Keratinocyte (primary cell): ENCODE results near the gene RGS7BP.

ENCODE experiments used
- CTCF ChIP-seq, 3 experiments: IDR thresholded peaks in 1 of 3; conservative IDR thresholded peaks in 1 of 3; optimal IDR thresholded peaks in 1 of 3; 2 replicates in 2 of 3; 3 replicates in 1 of 3; pipeline versions ENCODE3 to v1.5.1; 2011; ENCODE audit warnings: low read length in 3 of 3, mild to moderate bottlenecking in 3 of 3, moderate library complexity in 2 of 3, control low read depth in 1 of 3, inconsistent platforms in 1 of 3; ENCODE audit not compliant: insufficient read depth in 2 of 3; ENCODE audit errors: extremely low read depth in 1 of 3
- EZH2 ChIP-seq: IDR thresholded peaks from one replicate; pipeline ENCODE4 v1.6.1; 2012; ENCODE audit warnings: inconsistent platforms, mild to moderate bottlenecking, low read length, moderate library complexity

DNA sequence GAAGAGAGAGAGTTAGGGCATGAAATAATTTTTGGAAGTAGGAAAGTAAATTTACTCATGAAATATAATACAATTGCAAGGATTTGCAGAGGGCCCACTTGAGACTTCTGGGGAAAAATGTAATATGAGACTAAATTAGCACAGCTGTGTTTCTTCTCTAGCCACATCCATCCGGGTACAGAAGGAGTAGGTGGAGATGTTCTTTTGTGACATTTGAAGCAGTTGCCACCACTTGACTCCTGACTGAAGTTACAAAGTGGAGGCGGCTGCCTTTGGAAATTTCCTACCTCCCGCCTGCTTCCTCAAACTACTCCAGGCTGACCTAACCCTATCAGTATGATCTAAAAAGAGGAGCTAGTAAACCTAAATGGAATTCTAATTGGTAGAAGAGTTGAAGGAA lies 126.4 kb downstream of the RGS7BP start:
- TF ChIP-seq CTCF (optimal IDR thresholded peaks at IDR 0.05 in 1 of 3, IDR thresholded peaks at IDR 0.05 in 1 of 3, conservative IDR thresholded peaks at IDR 0.05 in 1 of 3; ENCODE audit: extremely low read depth in 1 of 3, insufficient read depth in 2 of 3, low read length in 3 of 3) (no peak), EZH2 (no peak)
